MCF 10A (cell line): ENCODE data around the gene THRB. TPM values are rescaled to one million over a fixed set of nuclear protein-coding genes. Genes with fewer than 3 reads are reported as not detected.

Experiments used
- BruUV-seq: library from RNA; stranded (reverse); fragments of 400-500 nt; replicated peaks from 2 replicates; lab custom pipeline; 2021; lab: Mats Ljungman, UMichigan
- CTCF ChIA-PET: fragments of 300-600 bp; sonication (Branson Sonifier 250); formaldehyde crosslinking; extraction: SDS; loops from one replicate; lab custom pipeline; 2021; ENCODE audit warnings: antibody characterized with exemption, inconsistent platforms; lab: Yijun Ruan, JAX
- POLR2A ChIA-PET: fragments of 300-600, 350-650 bp; sonication (Branson Sonifier 250); formaldehyde crosslinking; extraction: SDS; loops from one replicate; lab custom pipeline; 2020; ENCODE audit warnings: antibody characterized with exemption, inconsistent platforms; lab: Yijun Ruan, JAX
- DNase-seq: peaks from one replicate; pipeline ENCODE4 v3.0.0-alpha.2; 2018; ENCODE audit not compliant: unreplicated experiment
- H3K27ac Mint-ChIP-seq: one replicate; pipeline ENCODE4 v1.8.0; 2022; ENCODE audit warnings: mild to moderate bottlenecking, low read depth, mixed read lengths; ENCODE audit not compliant: unreplicated experiment
- H3K27me3 Mint-ChIP-seq: one replicate; pipeline ENCODE4 v1.8.0; 2022; ENCODE audit warnings: mixed read lengths; ENCODE audit not compliant: insufficient read depth, unreplicated experiment
- H3K36me3 Mint-ChIP-seq: one replicate; pipeline ENCODE4 v1.8.0; 2022; ENCODE audit warnings: mild to moderate bottlenecking, moderate library complexity, mixed read lengths; ENCODE audit not compliant: insufficient read depth, unreplicated experiment
- H3K4me1 Mint-ChIP-seq: one replicate; pipeline ENCODE4 v1.8.0; 2022; ENCODE audit warnings: mixed read lengths; ENCODE audit not compliant: insufficient read depth, unreplicated experiment
- H3K4me3 Mint-ChIP-seq: one replicate; pipeline ENCODE4 v1.8.0; 2022; ENCODE audit warnings: mild to moderate bottlenecking, moderate library complexity, mixed read lengths; ENCODE audit not compliant: unreplicated experiment
- H3K9me3 Mint-ChIP-seq: one replicate; pipeline ENCODE4 v1.8.0; 2022; ENCODE audit warnings: mixed read lengths; ENCODE audit not compliant: unreplicated experiment
- intact Hi-C: fragments of 100-400 bp; cut with micrococcal nuclease; formaldehyde crosslinking; loops from 2 replicates; pipeline ENCODE4 v1.14.1; 2022
- total RNA-seq: library from RNA; stranded (reverse); gene quantifications from 2 replicates; pipeline ENCODE4 v1.2.3, GENCODE V29; 2022
- TF ChIP-seq, protein P1 (sequence below): fragments of 200-600 bp; IDR thresholded peaks from one replicate; pipeline ENCODE4 v1.8.0; 2022; ENCODE audit warnings: antibody characterized with exemption, mild to moderate bottlenecking; ENCODE audit not compliant: unreplicated experiment

The THRB gene
- total RNA-seq, 1 experiment from 2014 or later = 4.2 TPM

DNA sequence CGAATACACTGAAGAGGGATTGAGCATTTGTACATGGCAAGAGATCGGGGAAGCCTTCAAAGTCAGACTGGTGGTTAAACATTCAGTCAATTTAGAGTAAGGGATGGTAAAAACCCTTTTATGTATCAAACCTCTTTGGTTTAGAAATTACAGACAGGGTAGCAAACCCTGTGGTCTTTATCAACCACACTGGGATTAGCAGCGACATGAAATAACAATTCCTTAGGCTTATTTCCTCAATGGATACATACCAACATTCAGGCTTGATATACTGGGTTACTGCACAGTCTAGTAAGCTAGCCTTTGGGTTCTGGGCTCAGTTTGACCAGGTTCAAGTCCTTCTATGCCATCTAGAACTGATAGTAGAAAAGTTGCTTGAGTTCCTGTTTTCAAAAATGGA is 127.4 kb downstream of the THRB start:
- H3K4me1 Mint-ChIP-seq = peaks cover 21% of the 10 kb centered on the region
- H3K4me3 Mint-ChIP-seq = no peak overlapping the region
- ChIA-PET POLR2A (no interaction called here), CTCF (interaction anchor here (0.6 kb wide), 1 partner anchor 118 kb away, joined by 3 read pairs; no protein-coding TSS in a partner anchor)
- peaks cover 3% of the 10 kb centered on the region for H3K9me3 Mint-ChIP-seq
- intact Hi-C loops = loop anchor here (10.0 kb wide), 1 partner anchor 102 kb away; no protein-coding TSS in a partner anchor
- TF ChIP-seq, protein P1, sequence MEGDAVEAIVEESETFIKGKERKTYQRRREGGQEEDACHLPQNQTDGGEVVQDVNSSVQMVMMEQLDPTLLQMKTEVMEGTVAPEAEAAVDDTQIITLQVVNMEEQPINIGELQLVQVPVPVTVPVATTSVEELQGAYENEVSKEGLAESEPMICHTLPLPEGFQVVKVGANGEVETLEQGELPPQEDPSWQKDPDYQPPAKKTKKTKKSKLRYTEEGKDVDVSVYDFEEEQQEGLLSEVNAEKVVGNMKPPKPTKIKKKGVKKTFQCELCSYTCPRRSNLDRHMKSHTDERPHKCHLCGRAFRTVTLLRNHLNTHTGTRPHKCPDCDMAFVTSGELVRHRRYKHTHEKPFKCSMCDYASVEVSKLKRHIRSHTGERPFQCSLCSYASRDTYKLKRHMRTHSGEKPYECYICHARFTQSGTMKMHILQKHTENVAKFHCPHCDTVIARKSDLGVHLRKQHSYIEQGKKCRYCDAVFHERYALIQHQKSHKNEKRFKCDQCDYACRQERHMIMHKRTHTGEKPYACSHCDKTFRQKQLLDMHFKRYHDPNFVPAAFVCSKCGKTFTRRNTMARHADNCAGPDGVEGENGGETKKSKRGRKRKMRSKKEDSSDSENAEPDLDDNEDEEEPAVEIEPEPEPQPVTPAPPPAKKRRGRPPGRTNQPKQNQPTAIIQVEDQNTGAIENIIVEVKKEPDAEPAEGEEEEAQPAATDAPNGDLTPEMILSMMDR = no peak
- no peak for DNase-seq
- no peaks in the 10 kb centered on the region for H3K27me3 Mint-ChIP-seq
- H3K36me3 Mint-ChIP-seq = no peaks in the 10 kb centered on the region
- H3K27ac Mint-ChIP-seq = no peak overlapping the region
- no TSS peak for BruUV-seq

DNA sequence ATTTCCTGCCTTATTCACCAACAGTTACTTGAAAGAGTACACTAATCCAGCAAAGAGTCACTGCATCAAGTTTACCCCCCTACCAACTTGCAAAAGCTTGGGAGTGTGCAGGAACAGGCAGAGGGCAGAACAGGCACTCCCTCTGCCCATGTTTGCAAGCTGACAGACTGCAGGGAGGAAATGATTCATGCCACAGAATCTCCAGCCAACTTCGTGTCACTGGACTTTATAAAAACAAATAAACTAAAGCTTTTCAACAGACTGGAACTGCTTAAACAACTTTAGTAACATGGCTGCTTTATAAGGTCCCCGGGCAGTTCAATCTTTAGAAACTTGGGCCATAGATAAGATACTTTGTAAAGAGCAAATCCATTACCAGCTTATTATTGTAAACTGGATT is 129.5 kb downstream of the THRB start:
- no peaks in the 10 kb centered on the region for H3K27me3 Mint-ChIP-seq
- H3K36me3 Mint-ChIP-seq = no peaks in the 10 kb centered on the region
- intact Hi-C loops = loop anchor here (2.0 to 10.0 kb wide), 3 partner anchors 100 to 276 kb away; partner anchors contain the start of gene THRB
- no TSS peak for BruUV-seq
- peak overlapping the region; percentile 87 for H3K27ac Mint-ChIP-seq
- DNase-seq = peak; percentile 95
- H3K4me3 Mint-ChIP-seq = peak overlapping the region; percentile 21
- POLR2A ChIA-PET = interaction anchor here (0.6 to 1.8 kb wide), 9 partner anchors 9 to 130 kb away, joined by 3 to 10 read pairs (median 6); partner anchors contain the start of gene THRB
- TF ChIP-seq, protein P1 = no peak
- CTCF ChIA-PET = interaction anchor here (0.5 to 1.5 kb wide), 6 partner anchors 126 to 310 kb away, joined by 3 read pairs; no protein-coding TSS in a partner anchor
- peaks cover 21% of the 10 kb centered on the region for H3K4me1 Mint-ChIP-seq
- H3K9me3 Mint-ChIP-seq = peaks cover 7% of the 10 kb centered on the region

DNA sequence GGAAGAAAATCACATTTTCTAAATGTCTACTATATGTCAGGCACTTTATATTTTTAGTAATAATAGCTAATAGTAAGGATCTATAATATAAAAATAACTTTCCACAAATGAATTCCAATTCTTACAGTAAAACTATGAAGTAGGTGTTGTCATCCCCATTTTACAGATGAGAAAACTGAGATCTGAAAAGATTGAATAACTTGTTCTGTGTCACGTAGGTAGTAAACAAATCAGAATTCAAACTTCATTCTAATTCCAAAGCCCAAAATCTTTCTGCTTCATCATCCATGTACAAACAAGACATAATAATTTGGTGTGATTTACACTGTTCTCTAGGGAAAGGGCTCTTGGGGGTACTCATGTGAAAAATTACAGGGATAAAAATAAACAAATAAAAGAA is 130.3 kb downstream of the THRB start:
- BruUV-seq = no TSS peak
- intact Hi-C loops = loop anchor here (2.0 to 10.0 kb wide), 3 partner anchors 100 to 276 kb away; partner anchors contain the start of gene THRB
- Mint-ChIP-seq H3K9me3 (peaks cover 7% of the 10 kb centered on the region), H3K27ac (peak overlapping the region; percentile 87), H3K4me3 (no peak overlapping the region), H3K27me3 (no peaks in the 10 kb centered on the region), H3K4me1 (peaks cover 21% of the 10 kb centered on the region), H3K36me3 (no peaks in the 10 kb centered on the region)
- DNase-seq = no peak
- CTCF ChIA-PET = interaction anchor here (0.6 to 1.5 kb wide), 3 partner anchors 91 to 319 kb away, joined by 3 to 4 read pairs (median 3); no protein-coding TSS in a partner anchor
- POLR2A ChIA-PET = interaction anchor here (1.2 to 1.8 kb wide), 6 partner anchors 10 to 130 kb away, joined by 4 to 10 read pairs (median 6); partner anchors contain the start of gene THRB
- TF ChIP-seq, protein P1 = no peak

DNA sequence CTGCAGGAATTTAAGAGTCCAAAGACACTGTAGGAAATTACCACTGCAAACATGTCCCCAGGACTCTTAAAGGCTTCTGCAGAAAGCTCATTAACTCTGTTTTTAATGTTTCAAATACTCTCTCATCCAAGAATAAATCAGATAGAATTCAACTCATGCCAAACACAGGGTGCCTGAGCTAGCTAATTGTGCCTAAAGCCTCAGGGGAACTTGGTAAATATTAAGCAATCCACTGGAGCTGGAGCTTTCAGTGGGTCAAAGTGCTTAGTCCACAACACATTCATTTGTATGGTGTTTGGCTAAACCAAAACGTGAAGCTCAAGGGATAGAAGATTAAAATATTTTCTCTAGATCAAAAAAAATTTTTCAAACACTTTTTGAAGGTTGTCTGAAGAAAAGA is 131.4 kb downstream of the THRB start:
- Mint-ChIP-seq H3K27ac (peak overlapping the region; percentile 23), H3K27me3 (no peaks in the 10 kb centered on the region), H3K4me1 (peaks cover 21% of the 10 kb centered on the region), H3K36me3 (no peaks in the 10 kb centered on the region), H3K9me3 (peaks cover 7% of the 10 kb centered on the region), H3K4me3 (no peak overlapping the region)
- intact Hi-C loops = loop anchor here (10.0 kb wide), 1 partner anchor 98 kb away; no protein-coding TSS in a partner anchor
- TF ChIP-seq, protein P1 = no peak
- no TSS peak for BruUV-seq
- POLR2A ChIA-PET = interaction anchor here (1.5 kb wide), 1 partner anchor 124 kb away, joined by 4 read pairs; no protein-coding TSS in a partner anchor
- peak; percentile 53 for DNase-seq
- CTCF ChIA-PET = interaction anchor here (1.4 kb wide), 1 partner anchor 98 kb away, joined by 3 read pairs; no protein-coding TSS in a partner anchor
